ENCODE data around the gene DOCK9.
A peak's percentile ranks its signal among the peaks of the same experiment; 100 is the strongest.

Gene DOCK9

GRCh38 chr13:98860491-98860890 lies 117.4 kb downstream of the DOCK9 start:
- no peaks in the 10 kb centered on the region for H3K27me3 ChIP-seq (ENCODE audit: control insufficient read depth, insufficient read depth, low read length)
- no peak overlapping the region for H3K27ac ChIP-seq (ENCODE audit: low read depth, low read length)
- H3K4me1 ChIP-seq (ENCODE audit: control insufficient read depth, insufficient read depth, low read length) = no peaks in the 10 kb centered on the region
- no peak overlapping the region for H3K4me3 ChIP-seq (ENCODE audit: low read length)
- H3K9ac ChIP-seq (ENCODE audit: low read length) = no peak overlapping the region
- peaks cover 23% of the 10 kb centered on the region for H3K36me3 ChIP-seq (ENCODE audit: control insufficient read depth, insufficient read depth, low read length)

- Histone ChIP-seq H3K27ac (ENCODE audit: low read depth, low read length) (no peak overlapping the region), H3K9ac (ENCODE audit: low read length) (no peak overlapping the region), H3K27me3 (ENCODE audit: control insufficient read depth, insufficient read depth, low read length) (no peaks in the 10 kb centered on the region), H3K36me3 (ENCODE audit: control insufficient read depth, insufficient read depth, low read length) (peaks cover 22% of the 10 kb centered on the region), H3K4me1 (ENCODE audit: control insufficient read depth, insufficient read depth, low read length) (no peaks in the 10 kb centered on the region), H3K4me3 (ENCODE audit: low read length) (no peak overlapping the region)
These were observed 119.7 kb downstream of the DOCK9 start for GRCh38 chr13:98858191-98858590.

GRCh38 chr13:98856983-98857382 lies 120.9 kb downstream of the DOCK9 start:
- no peak overlapping the region for H3K4me3 ChIP-seq (ENCODE audit: low read length)
- no peak overlapping the region for H3K27ac ChIP-seq (ENCODE audit: low read depth, low read length)
- H3K9ac ChIP-seq (ENCODE audit: low read length) = no peak overlapping the region
- no peaks in the 10 kb centered on the region for H3K27me3 ChIP-seq (ENCODE audit: control insufficient read depth, insufficient read depth, low read length)
- no peaks in the 10 kb centered on the region for H3K4me1 ChIP-seq (ENCODE audit: control insufficient read depth, insufficient read depth, low read length)
- peaks cover 13% of the 10 kb centered on the region for H3K36me3 ChIP-seq (ENCODE audit: control insufficient read depth, insufficient read depth, low read length)

DNA sequence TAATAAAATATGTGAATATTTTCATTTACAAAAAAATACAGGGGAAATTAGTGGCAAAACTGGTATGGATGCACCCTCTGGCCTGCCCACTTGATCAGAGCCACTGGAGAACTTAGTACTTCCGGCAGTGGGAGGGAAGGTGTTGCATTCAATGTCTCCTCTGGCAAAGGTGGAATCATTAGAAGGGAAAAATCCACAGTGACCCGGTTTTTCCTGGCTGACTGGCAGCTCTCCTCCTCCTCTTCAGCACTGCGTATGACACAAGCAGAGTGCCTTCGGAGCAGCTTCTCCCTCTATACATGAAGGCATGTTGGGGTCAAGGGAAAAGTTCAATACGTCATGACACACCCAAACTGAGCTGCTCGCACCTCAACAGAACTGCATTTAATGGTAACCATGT lies 123.4 kb downstream of the DOCK9 start:
- Histone ChIP-seq H3K4me3 (ENCODE audit: low read length) (no peak overlapping the region), H3K27me3 (ENCODE audit: control insufficient read depth, insufficient read depth, low read length) (no peaks in the 10 kb centered on the region), H3K27ac (ENCODE audit: low read depth, low read length) (no peak overlapping the region), H3K36me3 (ENCODE audit: control insufficient read depth, insufficient read depth, low read length) (peaks cover 4% of the 10 kb centered on the region), H3K9ac (ENCODE audit: low read length) (no peak overlapping the region), H3K4me1 (ENCODE audit: control insufficient read depth, insufficient read depth, low read length) (no peaks in the 10 kb centered on the region)

- Histone ChIP-seq H3K27me3 (ENCODE audit: control insufficient read depth, insufficient read depth, low read length) (no peaks in the 10 kb centered on the region), H3K4me3 (ENCODE audit: low read length) (no peak overlapping the region), H3K9ac (ENCODE audit: low read length) (no peak overlapping the region), H3K27ac (ENCODE audit: low read depth, low read length) (no peak overlapping the region), H3K4me1 (ENCODE audit: control insufficient read depth, insufficient read depth, low read length) (no peaks in the 10 kb centered on the region), H3K36me3 (ENCODE audit: control insufficient read depth, insufficient read depth, low read length) (no peaks in the 10 kb centered on the region)
These were observed 124.1 kb downstream of the DOCK9 start for GRCh38 chr13:98853771-98854221.

DNA sequence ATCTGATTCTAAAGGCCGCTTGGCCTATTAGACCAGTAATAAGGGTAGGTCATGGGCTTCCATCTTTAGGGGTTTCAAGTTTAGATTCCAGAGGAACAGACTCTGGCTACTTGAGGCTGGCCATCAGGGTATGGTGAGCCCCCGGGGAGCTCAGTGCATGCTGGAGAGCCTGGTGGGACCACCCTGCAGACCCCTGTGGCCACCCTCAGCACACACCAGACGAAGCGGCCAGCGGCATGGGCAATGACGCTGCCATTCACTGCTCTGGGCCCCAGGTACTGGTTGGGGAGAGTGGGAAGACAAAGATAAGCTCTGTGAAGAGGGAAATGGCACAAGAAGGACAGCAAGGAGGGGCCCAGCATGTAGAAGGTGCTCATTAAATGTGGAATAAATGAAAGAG lies 126.6 kb downstream of the DOCK9 start:
- Histone ChIP-seq H3K9ac (ENCODE audit: low read length) (no peak overlapping the region), H3K36me3 (ENCODE audit: control insufficient read depth, insufficient read depth, low read length) (no peaks in the 10 kb centered on the region), H3K4me3 (ENCODE audit: low read length) (no peak overlapping the region), H3K27me3 (ENCODE audit: control insufficient read depth, insufficient read depth, low read length) (no peaks in the 10 kb centered on the region), H3K4me1 (ENCODE audit: control insufficient read depth, insufficient read depth, low read length) (no peaks in the 10 kb centered on the region), H3K27ac (ENCODE audit: low read depth, low read length) (no peak overlapping the region)

- Histone ChIP-seq H3K9ac (ENCODE audit: low read length) (no peak overlapping the region), H3K27me3 (ENCODE audit: control insufficient read depth, insufficient read depth, low read length) (no peaks in the 10 kb centered on the region), H3K4me3 (ENCODE audit: low read length) (no peak overlapping the region), H3K4me1 (ENCODE audit: control insufficient read depth, insufficient read depth, low read length) (no peaks in the 10 kb centered on the region), H3K27ac (ENCODE audit: low read depth, low read length) (no peak overlapping the region), H3K36me3 (ENCODE audit: control insufficient read depth, insufficient read depth, low read length) (peaks cover 11% of the 10 kb centered on the region)
These were observed 129.1 kb downstream of the DOCK9 start for GRCh38 chr13:98848746-98849145.

DNA sequence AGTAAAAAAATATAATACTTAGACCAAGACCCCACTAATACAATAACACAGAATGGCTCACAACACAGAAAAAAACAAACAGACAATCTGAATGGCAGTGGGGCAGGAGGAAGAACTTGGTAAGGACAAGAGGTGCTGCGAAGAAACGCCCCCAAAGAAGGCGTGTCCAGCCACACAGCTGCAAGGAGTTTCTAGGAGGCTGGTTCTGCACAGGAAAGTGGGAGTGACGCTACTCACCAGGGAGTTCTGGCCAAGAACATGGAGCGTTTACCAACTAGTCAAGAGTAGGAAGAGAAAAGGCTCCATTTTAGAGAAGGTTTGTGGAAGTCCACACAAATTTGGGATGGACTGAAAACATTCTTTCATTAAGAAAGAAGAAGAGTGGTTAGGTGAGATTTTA lies 130.1 kb downstream of the DOCK9 start:
- Histone ChIP-seq H3K27ac (ENCODE audit: low read depth, low read length) (no peak overlapping the region), H3K27me3 (ENCODE audit: control insufficient read depth, insufficient read depth, low read length) (no peaks in the 10 kb centered on the region), H3K36me3 (ENCODE audit: control insufficient read depth, insufficient read depth, low read length) (peaks cover 15% of the 10 kb centered on the region), H3K9ac (ENCODE audit: low read length) (no peak overlapping the region), H3K4me1 (ENCODE audit: control insufficient read depth, insufficient read depth, low read length) (no peaks in the 10 kb centered on the region), H3K4me3 (ENCODE audit: low read length) (no peak overlapping the region)

GRCh38 chr13:98846986-98847385 lies 130.9 kb downstream of the DOCK9 start:
- Histone ChIP-seq H3K9ac (ENCODE audit: low read length) (peak overlapping the region; percentile 36), H3K27ac (ENCODE audit: low read depth, low read length) (no peak overlapping the region), H3K36me3 (ENCODE audit: control insufficient read depth, insufficient read depth, low read length) (peaks cover 15% of the 10 kb centered on the region), H3K27me3 (ENCODE audit: control insufficient read depth, insufficient read depth, low read length) (no peaks in the 10 kb centered on the region), H3K4me3 (ENCODE audit: low read length) (no peak overlapping the region), H3K4me1 (ENCODE audit: control insufficient read depth, insufficient read depth, low read length) (no peaks in the 10 kb centered on the region)

- peaks cover 15% of the 10 kb centered on the region for H3K36me3 ChIP-seq (ENCODE audit: control insufficient read depth, insufficient read depth, low read length)
These were observed 131.3 kb downstream of the DOCK9 start for GRCh38 chr13:98846521-98846920.

DNA sequence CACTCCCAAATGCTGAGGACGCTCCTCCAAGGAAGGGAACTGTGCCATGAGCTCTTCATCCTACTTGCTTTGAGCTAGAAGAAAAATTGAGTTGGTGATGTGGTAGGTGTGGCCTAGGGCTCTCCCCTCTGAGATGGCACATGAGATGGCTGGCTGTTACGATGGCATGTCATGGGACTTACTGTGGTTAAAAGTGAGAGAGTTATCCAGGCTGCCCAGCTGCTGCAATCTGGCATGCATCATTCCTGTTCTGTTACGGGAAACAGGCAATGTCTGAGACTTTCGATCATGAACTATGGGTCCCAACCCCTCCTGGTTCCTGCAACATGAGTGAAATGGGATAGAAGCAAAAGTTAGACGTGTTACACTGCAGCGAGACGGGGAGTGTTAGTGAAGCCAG lies 132.1 kb downstream of the DOCK9 start:
- no peak overlapping the region for H3K9ac ChIP-seq (ENCODE audit: low read length)
- no peaks in the 10 kb centered on the region for H3K27me3 ChIP-seq (ENCODE audit: control insufficient read depth, insufficient read depth, low read length)
- H3K4me3 ChIP-seq (ENCODE audit: low read length) = no peak overlapping the region
- peaks cover 15% of the 10 kb centered on the region for H3K36me3 ChIP-seq (ENCODE audit: control insufficient read depth, insufficient read depth, low read length)
- no peak overlapping the region for H3K27ac ChIP-seq (ENCODE audit: low read depth, low read length)
- no peaks in the 10 kb centered on the region for H3K4me1 ChIP-seq (ENCODE audit: control insufficient read depth, insufficient read depth, low read length)

More at GRCh38 chr13:98846521-98846920, 131.3 kb downstream of the DOCK9 start:
- Histone ChIP-seq H3K9ac (ENCODE audit: low read length) (peak overlapping the region; percentile 36), H3K4me1 (ENCODE audit: control insufficient read depth, insufficient read depth, low read length) (no peaks in the 10 kb centered on the region), H3K27ac (ENCODE audit: low read depth, low read length) (no peak overlapping the region), H3K27me3 (ENCODE audit: control insufficient read depth, insufficient read depth, low read length) (no peaks in the 10 kb centered on the region), H3K4me3 (ENCODE audit: low read length) (no peak overlapping the region)

- no peaks in the 10 kb centered on the region for H3K27me3 ChIP-seq (ENCODE audit: control insufficient read depth, insufficient read depth, low read length)
- peaks cover 15% of the 10 kb centered on the region for H3K36me3 ChIP-seq (ENCODE audit: control insufficient read depth, insufficient read depth, low read length)
- H3K4me3 ChIP-seq (ENCODE audit: low read length) = no peak overlapping the region
- H3K27ac ChIP-seq (ENCODE audit: low read depth, low read length) = no peak overlapping the region
- no peaks in the 10 kb centered on the region for H3K4me1 ChIP-seq (ENCODE audit: control insufficient read depth, insufficient read depth, low read length)
- no peak overlapping the region for H3K9ac ChIP-seq (ENCODE audit: low read length)
These were observed 133.8 kb downstream of the DOCK9 start for GRCh38 chr13:98844021-98844420.

DNA sequence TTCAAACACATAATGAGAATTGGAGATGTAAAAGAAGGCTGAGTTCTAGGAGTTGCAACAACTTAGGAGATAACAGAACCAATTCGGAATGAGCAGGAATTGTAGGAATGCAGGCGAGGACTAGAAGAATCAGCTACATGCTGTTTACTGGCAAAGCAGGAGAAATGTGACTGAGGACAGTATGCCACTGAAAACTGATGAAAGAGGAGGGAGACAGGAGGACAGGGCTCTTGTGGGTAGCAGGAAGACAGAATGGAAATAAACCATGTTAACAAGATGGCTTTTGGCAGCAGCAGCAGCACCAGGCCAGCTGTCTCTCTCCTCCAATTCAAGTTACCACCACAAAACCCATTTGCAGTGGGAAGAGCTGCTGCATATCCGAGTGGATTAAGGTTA lies 134.4 kb downstream of the DOCK9 start:
- Histone ChIP-seq H3K4me3 (ENCODE audit: low read length) (no peak overlapping the region), H3K27me3 (ENCODE audit: control insufficient read depth, insufficient read depth, low read length) (no peaks in the 10 kb centered on the region), H3K9ac (ENCODE audit: low read length) (no peak overlapping the region), H3K4me1 (ENCODE audit: control insufficient read depth, insufficient read depth, low read length) (no peaks in the 10 kb centered on the region), H3K27ac (ENCODE audit: low read depth, low read length) (no peak overlapping the region), H3K36me3 (ENCODE audit: control insufficient read depth, insufficient read depth, low read length) (peaks cover 15% of the 10 kb centered on the region)

Data from rectal smooth muscle tissue (tissue), 1 donor.